ENCODE data around the gene PFDN4.

DNA sequence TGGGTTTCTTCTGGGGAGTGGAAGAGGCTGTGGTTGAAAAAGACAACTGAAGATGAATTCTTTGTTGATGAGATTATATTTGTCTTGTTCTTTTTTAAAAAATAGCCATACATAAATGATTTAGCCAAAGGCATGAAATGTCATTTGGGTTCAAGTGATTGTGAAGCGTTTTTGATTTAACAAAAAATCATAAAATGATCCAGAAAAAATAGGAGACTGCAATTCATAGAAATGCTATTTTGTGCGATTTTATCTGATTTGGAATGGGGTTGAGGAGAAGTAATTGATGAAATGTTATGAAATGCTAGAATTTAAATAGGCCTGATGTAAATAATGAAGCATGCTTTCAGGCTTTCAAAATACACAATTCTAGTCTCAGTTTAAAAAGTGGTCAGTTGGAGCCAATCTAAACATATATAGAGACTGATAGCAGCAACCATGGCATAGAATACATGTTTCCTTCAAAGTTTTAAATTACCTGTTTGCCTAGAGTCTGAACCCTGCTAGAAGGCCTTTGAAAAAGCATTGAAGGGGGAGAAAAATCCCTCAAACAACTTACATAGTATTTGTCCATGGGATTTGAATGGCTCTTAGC, 21.8 kb downstream of the PFDN4 start:
- TF ChIP-seq, protein P1, sequence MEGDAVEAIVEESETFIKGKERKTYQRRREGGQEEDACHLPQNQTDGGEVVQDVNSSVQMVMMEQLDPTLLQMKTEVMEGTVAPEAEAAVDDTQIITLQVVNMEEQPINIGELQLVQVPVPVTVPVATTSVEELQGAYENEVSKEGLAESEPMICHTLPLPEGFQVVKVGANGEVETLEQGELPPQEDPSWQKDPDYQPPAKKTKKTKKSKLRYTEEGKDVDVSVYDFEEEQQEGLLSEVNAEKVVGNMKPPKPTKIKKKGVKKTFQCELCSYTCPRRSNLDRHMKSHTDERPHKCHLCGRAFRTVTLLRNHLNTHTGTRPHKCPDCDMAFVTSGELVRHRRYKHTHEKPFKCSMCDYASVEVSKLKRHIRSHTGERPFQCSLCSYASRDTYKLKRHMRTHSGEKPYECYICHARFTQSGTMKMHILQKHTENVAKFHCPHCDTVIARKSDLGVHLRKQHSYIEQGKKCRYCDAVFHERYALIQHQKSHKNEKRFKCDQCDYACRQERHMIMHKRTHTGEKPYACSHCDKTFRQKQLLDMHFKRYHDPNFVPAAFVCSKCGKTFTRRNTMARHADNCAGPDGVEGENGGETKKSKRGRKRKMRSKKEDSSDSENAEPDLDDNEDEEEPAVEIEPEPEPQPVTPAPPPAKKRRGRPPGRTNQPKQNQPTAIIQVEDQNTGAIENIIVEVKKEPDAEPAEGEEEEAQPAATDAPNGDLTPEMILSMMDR (IDR thresholded peaks at IDR 0.05) = no peak
- TF ChIP-seq POLR2A (IDR thresholded peaks at IDR 0.05) (no peak), POLR2AphosphoS5 (IDR thresholded peaks at IDR 0.05) (no peak)

All from breast epithelium (tissue), 3 donors.